Measurements from ENCODE around the gene PAM.

DNA sequence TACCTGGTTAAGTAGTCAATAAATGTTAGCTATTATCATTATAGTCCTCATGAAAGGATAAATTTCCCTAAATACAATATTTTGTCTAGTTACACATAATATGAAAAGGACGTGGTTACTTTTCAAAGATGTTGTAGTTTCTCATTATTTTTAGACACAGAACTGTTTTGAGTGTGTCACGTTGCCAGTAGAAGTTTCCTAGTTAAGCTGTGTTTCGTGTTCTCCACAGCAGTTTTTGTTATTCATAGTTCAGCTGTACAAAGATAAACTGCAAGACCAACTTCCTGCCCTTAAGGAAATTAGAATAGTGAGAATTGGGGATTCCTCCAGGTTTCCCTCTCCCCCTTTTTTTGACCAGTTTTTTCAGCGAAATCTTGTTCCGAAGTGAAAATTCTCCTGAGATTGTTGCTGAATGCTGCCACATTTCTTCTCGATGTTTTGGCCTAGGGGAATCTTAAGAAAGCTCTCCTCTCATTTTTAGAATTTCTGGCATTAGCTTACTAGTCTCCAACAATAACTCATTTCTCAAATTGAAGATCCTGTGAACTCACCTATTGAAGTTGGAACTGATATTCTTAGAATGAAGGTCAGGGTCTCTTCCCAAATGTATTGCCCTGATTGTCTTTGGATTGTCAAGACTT is 176.1 kb downstream of the PAM start:
- no peak for TF ChIP-seq CTCF (optimal IDR thresholded peaks at IDR 0.05 in 1 of 3, IDR thresholded peaks at IDR 0.05 in 1 of 3, conservative IDR thresholded peaks at IDR 0.05 in 1 of 3; ENCODE audit: extremely low read depth in 1 of 3, insufficient read depth in 2 of 3, low read length in 3 of 3)
- no peak for TF ChIP-seq EZH2 (IDR thresholded peaks at IDR 0.05; ENCODE audit: low read length)
